MM.1S (cell line): ENCODE results near the gene FUZ.

ENCODE experiments used
- CTCF ChIP-seq: fragments of 300-600 bp; sonication (generic); IDR thresholded peaks from 2 replicates; pipeline ENCODE4 v1.5.1; 2016; ENCODE audit warnings: antibody characterized with exemption, low read length, mixed read lengths
- EZH2phosphoT487 ChIP-seq: fragments of 300-600 bp; sonication (generic); IDR thresholded peaks from 2 replicates; pipeline ENCODE4 v1.6.1; 2018; ENCODE audit warnings: antibody characterized with exemption, low read length

- TF ChIP-seq EZH2phosphoT487, result no peak
- TF ChIP-seq CTCF, result no peak
These were observed 5.7 kb upstream of the FUZ start for GRCh38 chr19:49818649-49819370.
